ENCODE measurements around the gene UPK1A.

DNA sequence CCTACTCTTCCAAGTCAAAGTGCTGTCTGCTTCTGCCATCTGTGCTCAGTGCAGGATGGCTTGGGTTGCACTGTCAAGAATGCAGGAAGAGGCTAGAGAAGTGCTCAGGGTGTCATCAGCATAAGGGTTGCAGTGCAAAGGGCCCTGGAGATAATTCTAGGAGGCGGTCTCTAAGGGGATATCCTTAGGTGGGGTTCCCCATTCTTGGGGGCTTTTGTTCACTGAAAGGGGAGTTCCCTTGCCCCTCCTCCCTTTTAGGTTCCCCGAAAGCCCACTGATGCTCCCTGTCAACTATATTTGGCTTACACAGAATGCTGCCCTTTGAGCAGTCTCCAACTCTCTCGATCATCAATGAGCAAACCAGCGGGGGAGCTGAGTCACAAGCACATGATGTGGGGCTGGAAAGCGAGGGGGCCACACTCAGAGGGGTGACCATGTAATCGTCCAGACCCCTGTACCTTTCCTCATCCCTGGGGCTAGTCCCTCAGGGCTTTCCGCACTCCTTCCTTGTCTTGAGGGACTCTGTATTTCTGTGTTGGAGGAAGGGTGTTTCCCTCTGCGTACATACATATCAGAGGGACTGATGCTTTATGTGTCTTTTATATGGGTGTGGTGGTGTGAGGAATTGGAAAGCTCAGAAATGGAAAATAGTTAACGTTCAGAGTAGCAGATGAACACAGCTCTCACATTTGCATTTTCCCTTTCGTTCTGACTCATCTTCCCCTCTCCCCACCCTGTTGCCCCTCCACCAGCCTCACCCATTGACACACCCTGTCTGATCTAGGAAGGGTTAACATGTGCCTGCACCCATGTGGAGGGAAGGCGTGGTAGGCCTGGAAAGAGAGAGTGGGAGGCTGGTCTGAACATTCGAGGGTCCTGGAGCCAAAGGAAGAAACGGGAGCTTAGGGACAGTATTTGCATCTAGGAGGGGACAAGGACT is 44.7 kb downstream of the UPK1A start:
- TF ChIP-seq POLR2AphosphoS5 (IDR thresholded peaks at IDR 0.05) = no peak
- no peak for TF ChIP-seq CTCF (IDR thresholded peaks at IDR 0.05)
- no peak for TF ChIP-seq POLR2A (IDR thresholded peaks at IDR 0.05; ENCODE audit: low read depth)
- TF ChIP-seq EP300 (IDR thresholded peaks at IDR 0.05) = no peak

Data from esophagus muscularis mucosa (tissue), 4 donors.